ENCODE measurements around the gene IL20RA.

GRCh38 chr6:136980070-136980469, 64.7 kb downstream of the IL20RA start:
- TF ChIP-seq CTCF (IDR thresholded peaks at IDR 0.05) (no peak), POLR2A (IDR thresholded peaks at IDR 0.05) (no peak)
